PC-9 (cell line): ENCODE results near the gene ATP11A. TPM values are rescaled to one million over a fixed set of nuclear protein-coding genes. Genes with fewer than 3 reads are reported as not detected.

ENCODE experiments used
- BruUV-seq: library from RNA; stranded (reverse); fragments of 400-500 nt; replicated peaks from 2 replicates; lab custom pipeline; 2021; lab: Mats Ljungman, UMichigan
- CTCF ChIA-PET: fragments of 300-600 bp; sonication (Branson Sonifier 250); formaldehyde crosslinking; loops from one replicate; lab custom pipeline; 2022; ENCODE audit warnings: antibody characterized with exemption; lab: Charles Lee
- POLR2A ChIA-PET: fragments of 300-600 bp; sonication (Branson Sonifier 250); formaldehyde crosslinking; loops from one replicate; lab custom pipeline; 2022; ENCODE audit warnings: antibody characterized with exemption; ENCODE audit not compliant: unreplicated experiment; lab: Charles Lee
- DNase-seq, 2 experiments: peaks; one replicate each; pipeline versions ENCODE4 v3.0.0 to v3.0.0-alpha.2; 2015 to 2022; ENCODE audit warnings: mixed read lengths in 1 of 2
- H2AFZ ChIP-seq: fragments of 200-600 bp; sonication (generic); 2 replicates; pipeline ENCODE4 v1.8.1; 2017; ENCODE audit warnings: antibody characterized with exemption
- H3F3A ChIP-seq: fragments of 200-600 bp; sonication (generic); 2 replicates; pipeline ENCODE4 v1.8.1; 2017; ENCODE audit warnings: antibody characterized with exemption, mild to moderate bottlenecking, low read depth; ENCODE audit not compliant: insufficient read depth
- H3K27ac ChIP-seq: fragments of 200-600 bp; sonication (generic); 2 replicates; pipeline ENCODE4 v1.6.1; 2016; ENCODE audit warnings: mixed run types
- H3K27me3 ChIP-seq: fragments of 200-600 bp; sonication (generic); 2 replicates; pipeline ENCODE4 v1.6.1; 2016; ENCODE audit warnings: low read depth, mixed run types; ENCODE audit not compliant: insufficient read depth
- H3K36me3 ChIP-seq: fragments of 200-600 bp; sonication (generic); 2 replicates; pipeline ENCODE4 v1.6.1; 2016; ENCODE audit warnings: low read depth, mixed run types
- H3K4me1 ChIP-seq: fragments of 200-600 bp; sonication (generic); replicated peaks from 2 replicates; pipeline ENCODE4 v1.6.1; 2016; ENCODE audit warnings: mixed run types; ENCODE audit not compliant: insufficient read depth
- H3K4me2 ChIP-seq: fragments of 200-600 bp; sonication (generic); 2 replicates; pipeline ENCODE4 v1.6.1; 2017; ENCODE audit warnings: mixed run types
- H3K4me3 ChIP-seq: fragments of 200-600 bp; sonication (generic); 2 replicates; pipeline ENCODE4 v1.6.1; 2016; ENCODE audit warnings: mixed run types
- H3K79me2 ChIP-seq: fragments of 200-600 bp; sonication (generic); 2 replicates; pipeline ENCODE4 v1.6.1; 2017; ENCODE audit warnings: low read depth, mixed run types
- H3K9me2 ChIP-seq: fragments of 200-600 bp; sonication (generic); 2 replicates; pipeline ENCODE4 v1.8.1; 2017; ENCODE audit warnings: mild to moderate bottlenecking; ENCODE audit not compliant: insufficient read depth
- H3K9me3 ChIP-seq: fragments of 200-600 bp; sonication (generic); 2 replicates; pipeline ENCODE4 v1.8.1; 2016; ENCODE audit warnings: low read depth; ENCODE audit not compliant: insufficient read depth
- H4K20me1 ChIP-seq: fragments of 200-600 bp; sonication (generic); 2 replicates; pipeline ENCODE4 v1.8.1; 2017; ENCODE audit not compliant: insufficient read depth
- CTCF ChIP-seq: fragments of 200-600 bp; sonication (generic); conservative IDR thresholded peaks from 2 replicates; pipeline ENCODE4 v1.6.1; 2017; ENCODE audit warnings: mixed run types, antibody characterized with exemption, mild to moderate bottlenecking, moderate library complexity
- EZH2 ChIP-seq: fragments of 200-600 bp; sonication (generic); IDR thresholded peaks from 2 replicates; pipeline ENCODE4 v1.8.0; 2017; ENCODE audit warnings: antibody characterized with exemption, low read depth
- intact Hi-C: fragments of 100-400 bp; cut with micrococcal nuclease; formaldehyde crosslinking; loops from one replicate; pipeline ENCODE4 v1.10.0; 2022; ENCODE audit not compliant: unreplicated experiment
- total RNA-seq: library from RNA; stranded (reverse); gene quantifications from 2 replicates; pipeline ENCODE4 v1.2.3, GENCODE V29; 2021

ATP11A gene
- total RNA-seq, 1 experiment from 2014 or later, result 92.2 TPM

GRCh38 chr13:112733661-112734379 lies 44.0 kb downstream of the ATP11A start:
- peaks cover 80% of the 10 kb centered on the region for H3K79me2 ChIP-seq
- no peak overlapping the region for H2AFZ ChIP-seq
- no peaks in the 10 kb centered on the region for H3K9me2 ChIP-seq
- DNase-seq, result no peak
- ChIA-PET CTCF (no interaction called here), POLR2A (interaction anchor here (0.6 kb wide), 1 partner anchor 26 kb away, joined by 3 read pairs; no protein-coding TSS in a partner anchor)
- H3K27me3 ChIP-seq, result no peaks in the 10 kb centered on the region
- no peaks in the 10 kb centered on the region for H3K36me3 ChIP-seq
- no peaks in the 10 kb centered on the region for H3K9me3 ChIP-seq
- intact Hi-C loops, result no loop called here
- TF ChIP-seq CTCF, result no peak
- no peak for TF ChIP-seq EZH2
- H4K20me1 ChIP-seq, result no peaks in the 10 kb centered on the region
- BruUV-seq, result no TSS peak
- peak overlapping the region; percentile 59 for H3K4me2 ChIP-seq
- peak overlapping the region; percentile 63 for H3K27ac ChIP-seq
- peaks cover 28% of the 10 kb centered on the region for H3F3A ChIP-seq
- peaks cover 45% of the 10 kb centered on the region for H3K4me1 ChIP-seq
- no peak overlapping the region for H3K4me3 ChIP-seq

- no peak overlapping the region for H2AFZ ChIP-seq
- no TSS peak for BruUV-seq
These were observed 45.1 kb downstream of the ATP11A start for GRCh38 chr13:112734696-112735547.

More at GRCh38 chr13:112734696-112735547, 45.1 kb downstream of the ATP11A start:
- Histone ChIP-seq H3F3A (peaks cover 35% of the 10 kb centered on the region), H3K4me3 (no peak overlapping the region), H3K27ac (no peak overlapping the region), H3K4me1 (peaks cover 45% of the 10 kb centered on the region), H3K36me3 (no peaks in the 10 kb centered on the region), H3K9me3 (no peaks in the 10 kb centered on the region), H3K4me2 (no peak overlapping the region), H4K20me1 (0 out of 2 replicates have a peak, but pooled peaks cover 5% of the 10 kb centered on the region), H3K27me3 (no peaks in the 10 kb centered on the region), H3K9me2 (no peaks in the 10 kb centered on the region), H3K79me2 (peaks cover 80% of the 10 kb centered on the region)
- no peak for DNase-seq
- no peak for TF ChIP-seq EZH2
- no peak for TF ChIP-seq CTCF
- CTCF ChIA-PET, result no interaction called here
- POLR2A ChIA-PET, result no interaction called here
- intact Hi-C loops, result no loop called here
